Activated T-cell treated with anti-CD3 and anti-CD28 coated beads, Interleukin-2, amount 50 U/mL, for 1 hour (primary cell): Measurements from ENCODE around the gene FSTL5.

Source experiments
- DNase-seq: peaks from one replicate; pipeline ENCODE4 v3.0.0-alpha.2; 2020

The FSTL5 gene

DNA sequence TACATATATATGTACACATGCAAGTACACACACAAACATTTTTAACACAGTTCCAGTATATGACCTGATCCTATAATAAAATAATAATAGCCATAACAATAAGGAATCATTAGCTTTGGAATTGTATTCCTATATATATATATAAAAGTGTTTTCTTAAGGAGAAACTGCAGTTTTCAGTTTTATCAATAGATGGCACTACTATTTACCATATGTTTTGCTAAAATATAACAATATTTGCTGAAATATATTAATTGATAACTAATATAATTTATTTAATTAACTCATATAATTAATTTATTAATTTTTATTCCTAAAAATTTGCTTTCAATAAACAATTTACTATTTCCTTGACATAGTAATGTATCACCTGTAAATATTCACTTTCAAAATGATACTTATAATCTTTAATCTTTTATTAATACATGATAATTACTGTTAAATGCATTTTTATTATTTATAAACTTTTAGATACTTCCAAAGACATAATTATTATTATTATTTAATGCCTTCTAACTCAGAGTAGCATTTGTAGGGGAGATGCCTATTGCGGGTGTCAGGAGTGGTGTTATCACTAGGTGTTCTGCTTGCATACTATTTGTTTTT lies 599.5 kb downstream of the FSTL5 start:
- DNase-seq = no peak

DNA sequence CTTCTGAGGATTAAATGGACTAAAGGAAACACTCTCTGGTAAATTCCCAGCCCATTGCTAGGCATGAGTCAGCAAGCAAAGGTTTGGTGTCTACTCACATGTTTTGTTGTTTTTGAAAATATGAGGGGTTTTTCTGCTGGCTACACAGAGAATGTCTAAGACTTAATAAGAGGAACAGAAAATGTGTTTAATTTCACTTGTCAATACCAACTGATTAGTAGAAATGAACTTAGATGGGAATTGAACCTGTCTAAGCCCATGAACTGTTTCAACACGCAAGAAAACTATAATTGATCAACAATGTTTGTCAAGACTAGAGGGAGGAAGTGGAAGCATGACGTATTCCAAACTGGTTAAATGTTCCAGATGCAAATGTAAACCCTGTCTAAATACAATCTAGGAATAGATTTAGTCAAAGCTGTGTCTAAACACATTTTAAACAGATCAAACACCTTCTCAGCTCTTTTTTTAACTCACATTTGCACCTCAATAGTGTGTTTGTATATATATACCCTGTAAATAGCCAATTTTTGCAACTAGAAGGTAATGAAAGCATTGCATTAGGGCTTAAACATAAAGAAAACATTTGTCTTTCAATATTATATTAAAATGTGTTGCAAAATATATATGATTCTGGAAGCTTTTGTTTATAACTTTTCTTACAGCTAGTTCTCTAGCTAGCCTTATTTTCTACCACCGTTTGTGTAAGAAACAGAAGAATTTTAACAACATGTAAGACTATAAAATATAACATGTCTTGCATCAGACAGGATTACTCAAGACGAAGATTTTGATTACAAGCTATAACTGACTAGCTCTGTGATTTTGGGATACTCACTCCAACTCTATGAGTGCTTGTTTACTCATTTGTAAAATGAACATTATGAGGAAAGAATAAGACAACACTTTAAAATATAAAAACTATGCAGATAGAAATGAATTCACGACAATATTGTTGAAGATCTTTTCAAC lies 607.8 kb downstream of the FSTL5 start:
- no peak for DNase-seq

DNA sequence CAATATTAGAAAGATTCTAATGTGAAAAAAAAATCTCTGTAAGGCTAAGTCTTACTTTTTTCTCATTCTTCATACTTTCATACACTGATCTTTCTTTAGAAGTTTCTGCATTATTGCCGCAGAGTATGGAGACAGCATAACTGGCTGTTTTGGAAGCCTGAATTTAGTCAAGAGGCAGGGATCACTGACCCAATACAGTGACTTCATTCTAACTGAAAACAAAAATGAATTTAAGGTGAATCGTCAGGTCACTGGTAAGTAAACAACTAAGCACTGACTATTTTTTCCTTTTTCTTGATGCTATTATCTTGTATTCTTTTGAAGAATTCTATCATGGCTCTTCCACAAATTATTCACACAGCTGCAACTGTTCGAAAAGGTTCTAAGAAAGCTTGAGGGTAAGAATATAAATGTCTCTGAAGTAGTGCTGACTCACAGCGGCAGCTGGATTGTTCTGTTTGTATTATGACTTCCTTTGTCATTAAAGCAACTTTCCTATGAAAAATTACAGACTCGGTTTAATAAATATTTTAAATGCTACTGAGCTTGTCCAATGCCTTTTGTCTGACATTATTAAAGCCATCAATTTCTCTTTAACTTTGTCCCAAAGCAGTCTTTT lies 609.3 kb downstream of the FSTL5 start:
- no peak for DNase-seq

DNA sequence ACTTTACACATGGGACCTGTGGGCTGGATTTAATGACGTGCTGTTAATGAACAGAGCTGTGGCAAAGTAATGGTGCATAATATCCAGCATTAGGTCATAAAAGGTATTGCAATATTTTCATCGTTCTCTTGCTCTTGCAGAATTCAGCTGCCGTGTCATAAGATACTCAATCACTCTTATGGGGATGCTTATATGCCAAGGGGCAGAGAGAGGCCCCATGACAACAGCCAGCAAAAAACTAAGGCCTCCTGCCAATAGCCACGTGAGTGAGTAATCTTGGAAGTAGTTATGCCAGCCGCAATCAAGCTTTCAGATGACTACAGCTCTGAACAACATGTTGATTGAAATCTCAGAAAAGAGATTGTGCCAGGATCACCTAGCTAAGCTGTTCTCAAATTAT lies 616.9 kb downstream of the FSTL5 start:
- no peak for DNase-seq

DNA sequence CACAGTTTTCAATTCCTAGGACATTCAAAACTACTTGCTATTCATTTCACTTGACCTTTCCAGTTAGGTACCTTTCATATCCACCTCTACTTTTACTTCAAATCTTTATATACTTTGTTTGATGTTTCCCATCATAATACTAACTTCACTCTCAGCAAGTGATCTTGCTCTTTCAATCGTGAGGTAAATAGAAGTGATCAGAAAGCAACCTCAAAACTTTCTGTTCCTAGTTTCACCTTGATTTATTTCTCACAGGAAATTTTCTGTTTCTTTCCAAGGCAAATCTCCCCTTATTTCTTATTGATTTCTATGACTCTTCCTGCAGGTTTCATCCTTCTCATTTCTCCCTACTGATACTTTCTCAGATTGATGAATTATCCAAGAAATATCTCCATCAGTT lies 623.5 kb downstream of the FSTL5 start:
- no peak for DNase-seq

DNA sequence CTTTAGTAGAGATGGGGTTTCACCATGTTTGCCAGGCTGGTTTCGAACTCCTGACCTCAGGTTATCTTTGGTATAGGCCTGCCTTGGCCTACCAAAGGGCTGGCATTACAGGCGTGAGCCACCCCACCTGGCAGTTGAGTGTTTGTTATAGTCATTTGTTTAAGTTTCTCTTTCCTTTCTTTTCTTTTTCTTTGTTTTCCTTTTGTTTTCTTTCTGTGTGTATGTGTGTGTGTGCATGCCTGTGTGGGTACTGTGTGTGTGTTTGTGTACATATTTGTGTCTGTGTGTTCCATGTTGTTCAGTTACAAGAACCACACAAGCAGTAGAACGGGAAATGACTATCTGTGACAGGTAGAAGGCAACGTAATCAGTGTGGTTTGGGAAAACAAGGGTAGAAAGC lies 624.9 kb downstream of the FSTL5 start:
- no peak for DNase-seq

DNA sequence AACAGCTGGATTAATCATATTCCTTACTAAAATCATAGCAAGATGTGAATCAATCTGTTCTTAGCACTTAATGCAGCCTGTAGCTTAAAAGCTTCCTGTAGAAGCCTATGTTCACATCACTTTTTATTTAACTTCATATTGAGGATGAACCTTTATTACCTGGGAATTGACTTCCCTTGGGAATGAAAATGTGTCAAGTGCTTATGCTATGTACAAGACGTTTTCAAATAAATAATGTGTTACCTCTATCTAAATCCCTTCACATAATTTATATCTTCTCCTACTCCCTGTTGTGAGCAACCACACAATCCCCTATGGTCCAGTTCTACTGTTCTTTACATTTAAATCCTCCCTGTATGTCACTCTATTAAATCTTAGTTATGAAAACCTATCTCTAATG lies 633.1 kb downstream of the FSTL5 start:
- DNase-seq = no peak

DNA sequence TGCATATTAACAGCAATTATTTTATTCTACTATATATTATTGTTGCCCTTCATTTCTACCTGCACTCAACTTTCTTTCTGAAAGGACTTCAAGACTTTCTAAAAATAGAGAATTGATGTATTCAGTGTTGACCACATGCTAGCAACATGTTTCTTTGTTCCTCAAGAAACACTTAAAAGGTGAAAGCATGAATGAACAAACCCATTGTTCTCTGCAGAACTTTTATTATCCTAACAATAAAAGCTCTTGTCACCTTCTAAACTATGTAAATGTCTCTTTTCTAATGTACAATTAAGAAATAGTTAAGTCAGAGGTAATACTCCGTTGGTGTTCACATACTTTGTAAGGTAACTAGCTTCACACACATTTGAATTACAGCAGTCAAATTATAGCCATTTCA lies 638.7 kb downstream of the FSTL5 start:
- no peak for DNase-seq

DNA sequence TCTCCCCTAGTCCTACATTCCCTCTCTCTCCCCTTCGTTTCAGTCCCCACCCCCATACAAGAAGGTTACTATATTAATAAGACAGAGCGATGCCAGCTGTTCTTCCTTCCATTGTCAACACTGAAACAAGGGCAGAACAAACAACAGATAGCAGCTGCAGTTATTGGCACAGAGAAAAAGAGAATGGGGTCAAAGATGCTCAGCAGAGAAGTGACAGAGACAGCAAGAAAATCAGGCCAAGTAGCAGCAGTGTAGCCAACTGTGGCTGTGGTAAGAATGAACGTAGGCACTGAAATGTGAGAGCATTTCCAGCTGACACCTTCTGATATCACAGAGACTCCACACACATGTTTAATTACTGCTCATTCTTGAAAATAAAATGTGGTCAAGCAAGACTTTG lies 641.8 kb downstream of the FSTL5 start:
- DNase-seq = no peak

DNA sequence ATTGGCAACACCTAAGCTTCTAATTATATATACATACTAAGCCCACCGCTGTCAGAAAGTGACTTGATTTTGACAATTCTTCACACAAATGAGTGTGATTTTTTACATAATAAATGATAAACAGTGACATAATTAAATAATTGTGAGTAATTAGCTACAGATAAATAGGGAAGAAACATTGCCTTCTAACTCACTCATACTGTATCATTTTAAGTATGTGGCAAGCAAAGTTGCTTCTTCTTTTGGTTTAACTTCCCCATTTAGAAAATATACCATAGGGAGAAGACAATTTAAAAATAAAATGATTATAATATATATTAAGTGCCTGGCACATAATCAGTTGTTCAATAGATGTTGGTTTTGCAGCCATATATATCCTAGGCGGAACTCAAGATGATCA lies 644.2 kb downstream of the FSTL5 start:
- DNase-seq = no peak

DNA sequence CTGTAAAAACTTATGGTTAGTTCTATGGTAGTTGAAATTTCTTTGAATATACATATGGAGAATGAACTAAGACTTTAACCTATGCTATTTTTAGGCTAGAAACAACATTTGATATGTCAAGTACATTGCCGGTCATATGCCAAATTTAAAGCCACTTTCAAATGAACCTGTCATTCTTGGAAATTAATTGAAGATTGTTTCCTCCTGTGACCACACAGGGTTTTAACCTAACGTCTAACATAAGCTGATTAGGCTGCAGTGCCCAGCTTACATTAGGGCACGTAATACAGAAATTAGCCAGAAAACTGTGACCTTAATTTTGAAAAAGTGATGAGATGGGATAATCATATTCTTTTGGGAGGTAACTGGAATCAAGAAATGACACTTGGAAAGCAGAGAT lies 645.9 kb downstream of the FSTL5 start:
- DNase-seq = no peak

DNA sequence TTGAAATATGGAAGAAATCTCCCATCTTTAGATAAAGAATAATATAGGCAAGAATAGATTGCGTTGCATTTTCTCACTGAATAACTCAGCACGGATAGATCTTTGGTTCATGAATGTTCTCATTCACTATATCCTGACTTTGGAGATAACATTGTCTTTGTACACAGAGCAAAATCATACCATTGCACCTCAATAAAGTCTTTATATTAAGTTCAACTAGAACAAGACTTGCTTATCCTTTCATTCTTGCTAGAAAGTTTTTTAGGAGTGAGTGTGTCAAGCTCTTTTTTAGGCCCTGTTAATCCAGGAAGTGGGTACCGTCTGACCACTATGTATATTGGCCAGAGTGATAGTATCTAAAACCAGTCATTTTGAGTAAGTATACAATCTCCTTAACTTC lies 658.7 kb downstream of the FSTL5 start:
- no peak for DNase-seq

DNA sequence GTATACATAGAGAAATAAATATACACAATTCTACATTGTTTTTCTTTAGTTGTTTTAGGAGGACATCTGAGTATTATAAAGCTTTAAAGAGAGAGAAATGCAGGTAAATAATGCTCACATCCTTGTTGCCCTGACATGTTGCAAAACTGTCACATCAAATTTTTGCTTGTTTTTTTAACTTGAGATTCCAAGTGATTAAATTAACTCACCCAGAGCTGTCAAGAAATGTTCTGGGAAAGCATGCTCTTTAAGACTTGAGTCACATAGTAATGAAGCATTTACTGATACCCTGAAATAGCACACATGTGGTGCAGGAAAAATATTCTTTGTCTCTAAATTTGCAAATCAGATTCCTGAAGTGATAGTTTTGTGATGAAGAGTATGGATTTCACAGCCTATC lies 665.6 kb downstream of the FSTL5 start:
- no peak for DNase-seq

DNA sequence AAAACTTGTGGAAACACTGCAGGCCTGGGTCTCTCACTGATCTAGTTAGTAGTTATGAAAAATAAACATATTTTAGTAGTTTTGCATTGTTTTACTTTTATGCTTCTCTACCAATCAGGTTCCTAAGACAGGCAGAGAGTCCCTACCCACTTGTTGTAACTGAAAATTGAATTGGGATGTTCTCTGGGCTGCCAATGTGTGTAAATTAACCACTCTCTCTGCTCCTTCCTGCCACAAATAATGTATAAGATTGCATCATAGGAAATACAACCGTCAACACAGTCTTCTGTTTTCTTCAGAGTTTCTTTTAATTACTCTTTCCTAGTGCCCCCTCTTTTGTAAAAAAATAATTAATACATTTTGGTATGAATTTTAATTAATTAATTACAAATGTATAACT lies 677.3 kb downstream of the FSTL5 start:
- DNase-seq = no peak

DNA sequence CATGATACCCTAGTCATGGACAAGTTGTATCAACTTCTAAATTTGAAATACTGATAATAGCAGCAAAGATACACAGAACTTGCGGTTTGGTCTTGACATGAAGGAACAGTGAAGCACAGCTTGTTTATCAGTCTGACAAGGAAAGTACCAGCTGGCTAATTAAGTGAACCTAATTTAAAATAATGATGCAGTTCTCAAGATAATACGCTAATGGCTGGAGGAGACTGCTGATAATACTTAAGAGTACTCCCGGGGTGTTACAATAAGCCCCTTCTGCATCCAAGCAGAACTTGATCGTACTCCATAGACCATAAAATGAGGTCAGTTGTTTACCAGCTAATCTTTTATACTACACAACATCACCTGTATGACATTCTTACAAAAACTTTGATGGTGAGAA lies 697.5 kb downstream of the FSTL5 start:
- no peak for DNase-seq

DNA sequence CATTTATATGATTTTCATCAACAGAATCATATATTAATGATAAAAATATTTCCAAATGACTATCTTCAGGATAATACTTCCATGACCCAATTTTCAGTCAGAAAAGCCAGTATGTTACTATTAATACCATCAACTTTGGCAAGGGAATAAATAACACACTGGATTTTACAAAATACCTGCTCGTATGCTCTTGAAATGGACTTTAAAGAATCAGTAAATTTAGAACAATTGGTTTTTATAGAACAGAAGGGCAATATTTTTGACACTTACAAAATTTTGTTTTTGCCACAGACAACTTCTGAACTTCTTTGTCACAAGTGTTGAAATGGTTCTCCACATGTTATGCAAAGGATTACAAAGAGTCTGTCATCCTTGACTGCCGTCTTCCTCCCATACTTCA lies 700.4 kb downstream of the FSTL5 start:
- DNase-seq = no peak

DNA sequence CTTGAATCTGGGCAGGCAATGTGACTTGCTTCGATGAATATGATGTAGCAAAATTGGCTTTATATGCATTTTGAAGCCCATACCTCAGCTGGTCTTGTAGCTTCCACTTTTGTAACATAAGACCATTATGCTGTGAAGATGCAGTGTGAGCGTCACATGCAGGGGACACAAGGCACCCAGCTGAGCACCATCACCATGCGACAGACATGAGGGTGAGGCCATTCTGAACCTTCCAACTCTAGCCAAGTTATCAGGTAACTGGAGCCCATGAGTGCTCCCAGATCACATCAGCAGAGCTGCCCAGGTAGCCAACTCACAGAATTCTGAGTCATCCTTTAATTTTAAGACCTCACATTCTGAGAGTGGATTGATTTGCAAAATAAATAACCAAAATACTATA lies 705.9 kb downstream of the FSTL5 start:
- no peak for DNase-seq

DNA sequence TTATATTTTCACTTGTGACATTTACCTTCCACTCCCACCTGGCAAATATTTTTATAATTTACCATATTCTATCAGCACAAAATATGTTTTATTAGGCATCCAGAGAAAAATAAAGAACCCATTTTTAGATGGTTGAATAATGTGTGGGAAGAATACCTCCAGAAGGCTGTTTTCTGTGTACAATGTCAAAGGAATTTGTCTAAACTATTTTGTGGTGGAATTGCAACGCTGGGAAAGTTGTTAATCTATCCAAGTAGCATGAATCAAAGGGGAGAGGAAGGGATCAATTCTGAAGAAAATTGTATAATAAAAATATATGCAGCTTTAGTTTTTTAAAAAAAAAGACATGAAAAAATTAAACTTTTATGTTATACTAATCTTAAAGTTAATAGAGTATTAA lies 706.5 kb downstream of the FSTL5 start:
- no peak for DNase-seq

DNA sequence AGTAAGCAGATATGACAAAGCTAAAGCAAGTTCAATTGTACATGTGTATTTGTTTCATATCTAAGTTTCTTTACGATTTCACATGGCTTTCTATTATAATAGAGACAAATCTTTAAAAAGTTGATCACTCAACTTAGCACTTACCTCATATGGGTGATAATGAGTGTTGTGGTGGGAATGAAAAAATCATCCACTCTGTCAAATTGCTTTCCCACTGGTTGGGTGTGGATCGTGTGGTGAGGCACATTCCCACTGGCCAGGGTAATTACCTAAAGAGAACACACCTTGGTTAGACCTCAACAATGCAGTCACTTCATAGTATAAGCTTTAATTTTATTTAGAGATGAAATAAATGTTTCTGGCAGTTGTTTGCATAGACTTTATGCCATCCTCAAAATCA lies 708.9 kb downstream of the FSTL5 start:
- no peak for DNase-seq

DNA sequence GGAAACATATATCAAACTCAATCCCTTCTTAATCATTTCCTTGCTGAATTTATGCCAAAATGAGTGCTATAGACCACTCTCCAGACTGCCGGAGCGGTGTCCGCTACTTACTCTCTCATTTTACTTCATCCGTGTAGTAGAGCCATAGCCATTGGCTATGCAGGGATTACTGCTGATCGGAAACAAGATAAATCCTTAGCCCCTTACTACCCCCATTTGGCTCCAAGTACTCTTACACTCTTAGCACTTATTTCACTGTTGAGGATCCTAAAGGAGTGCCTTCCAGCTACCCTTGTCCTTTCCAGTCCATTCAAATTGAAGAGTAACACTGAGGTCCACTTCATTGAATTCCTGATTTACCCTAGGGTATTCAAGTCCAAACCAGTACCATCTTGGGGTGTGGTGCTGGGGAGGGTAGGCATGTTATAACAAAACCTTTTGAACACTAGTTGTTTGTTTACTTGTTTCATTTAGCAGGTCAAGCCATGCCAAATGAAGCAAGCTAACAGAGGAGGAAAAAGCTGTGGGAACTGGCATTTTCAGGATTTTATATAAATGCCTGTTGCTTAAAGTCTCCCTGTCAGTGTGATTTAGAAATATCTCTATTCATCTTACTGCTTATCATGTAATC lies 715.1 kb downstream of the FSTL5 start:
- no peak for DNase-seq

DNA sequence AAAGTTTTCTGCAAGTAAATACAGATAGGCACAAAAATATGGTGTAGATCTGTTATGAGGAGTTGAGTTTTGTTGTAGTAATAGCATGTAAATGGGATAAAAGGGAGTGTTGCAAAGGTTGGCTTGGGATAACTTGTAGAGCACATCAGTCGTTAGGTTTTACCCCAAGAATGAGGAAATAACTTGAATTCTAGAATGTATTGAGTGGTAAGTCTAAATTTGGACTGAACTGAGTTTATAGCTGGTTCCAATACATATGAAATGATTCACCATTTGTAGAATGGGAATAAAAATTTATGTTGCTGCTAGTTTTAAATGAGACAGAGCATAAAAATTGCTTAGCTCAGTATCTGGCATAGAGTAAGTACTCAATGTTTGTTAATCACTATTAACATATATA lies 719.2 kb downstream of the FSTL5 start:
- DNase-seq = no peak

DNA sequence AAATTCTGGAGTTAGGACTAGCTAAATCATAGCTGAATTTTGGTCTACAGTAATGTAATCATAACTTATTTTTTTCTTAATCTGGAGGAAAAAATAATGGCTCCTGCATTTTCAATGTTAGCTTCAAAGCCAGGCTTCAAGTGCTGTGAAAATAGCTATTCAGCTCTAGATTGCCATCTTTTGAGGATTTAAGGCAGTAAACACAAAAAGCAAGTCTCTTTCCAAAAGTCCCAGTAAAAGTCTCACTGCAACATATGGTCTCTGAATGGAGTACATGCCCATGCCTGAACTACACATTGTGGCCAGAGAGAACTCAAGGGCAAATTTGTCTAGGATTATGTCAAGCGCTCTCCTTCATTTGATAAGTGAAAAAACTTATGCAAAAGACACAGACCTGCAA lies 720.9 kb downstream of the FSTL5 start:
- no peak for DNase-seq

DNA sequence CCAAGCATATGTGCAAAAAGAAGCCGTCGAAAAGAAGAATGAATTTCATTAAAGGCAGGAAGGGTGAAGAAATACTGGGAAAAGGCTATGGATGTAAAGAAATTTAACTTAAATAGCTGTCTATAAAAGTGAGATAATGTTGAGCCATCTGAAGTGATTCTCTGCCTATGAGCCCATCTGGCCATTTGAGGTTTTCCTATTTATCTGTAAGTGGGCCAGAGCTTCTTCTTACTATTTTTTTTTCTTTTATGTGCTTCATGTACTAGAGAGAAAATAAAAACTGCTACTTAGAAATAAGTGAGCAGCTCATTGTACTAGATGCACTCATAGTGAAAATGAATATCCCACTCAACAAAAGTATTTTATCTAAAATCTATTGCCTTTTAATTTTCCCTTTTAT lies 725.7 kb downstream of the FSTL5 start:
- DNase-seq = no peak
